Measurements from ENCODE around the gene ALDH1B1. TPM values are rescaled to one million over a fixed set of nuclear protein-coding genes. Genes with fewer than 3 reads are reported as not detected.
"Not testable (repeated sequence)": the region's sequence is repeated elsewhere in the genome, so short reads cannot be mapped to it uniquely, and the experiment has no call there.

The ALDH1B1 gene
- total RNA-seq, 5 donors from 2014 or later (not counting 1 experiment from before 2014, with no cell fraction given): 2.0 to 8.2 (median 5.2) TPM

GRCh38 chr9:38399191-38399590, 6.7 kb downstream of the ALDH1B1 start:
- POLR2A ChIA-PET; H3K9me3 ChIP-seq; H3K4me1 Mint-ChIP-seq; H3K9me3 Mint-ChIP-seq; DNase-seq; H3K27ac Mint-ChIP-seq; ATAC-seq (replicated peaks in 1 of 4); H3K4me1 ChIP-seq (ENCODE audit: control insufficient read depth in 1 of 2, extremely low read depth in 1 of 2, insufficient read depth in 2 of 2, low read length in 2 of 2); H3K4me3 Mint-ChIP-seq; H3K27ac ChIP-seq (ENCODE audit: low read length); CTCF ChIA-PET; H3K4me3 ChIP-seq (ENCODE audit: control insufficient read depth in 1 of 2, extremely low read depth in 1 of 2, low read length in 1 of 2): not testable (repeated sequence)
- no CpG with 5 or more reads among the region's 1 CpG for WGBS (ENCODE audit: insufficient coverage)
- Histone ChIP-seq H3K27me3 (replicated peaks in 1 of 2; ENCODE audit: control insufficient read depth in 2 of 2, extremely low read depth in 1 of 2, insufficient read depth in 2 of 2, low read length in 1 of 2) (peaks cover 0 to 12% of the 10 kb centered on the region in 2 experiments), H3K36me3 (ENCODE audit: control insufficient read depth in 2 of 2, extremely low read depth in 1 of 2, insufficient read depth in 1 of 2, low read length in 1 of 2) (peaks cover 0 to 12% of the 10 kb centered on the region in 2 donors)
- H3K36me3 Mint-ChIP-seq: peaks cover 29% of the 10 kb centered on the region
- peaks cover 10 to 13% of the 10 kb centered on the region in 2 donors for H3K27me3 Mint-ChIP-seq

GRCh38 chr9:38401994-38402393, 9.5 kb downstream of the ALDH1B1 start:
- Mint-ChIP-seq H3K4me3 (no peak overlapping the region), H3K27me3 (peaks cover 21 to 26% of the 10 kb centered on the region in 2 donors), H3K4me1 (no peaks in the 10 kb centered on the region), H3K9me3 (no peaks in the 10 kb centered on the region), H3K36me3 (peaks cover 10% of the 10 kb centered on the region), H3K27ac (no peak overlapping the region)
- ATAC-seq (replicated peaks in 1 of 4) (no peak), DNase-seq (no peak)
- POLR2A ChIA-PET: no interaction called here
- Histone ChIP-seq H3K36me3 (ENCODE audit: control insufficient read depth in 2 of 2, extremely low read depth in 1 of 2, insufficient read depth in 1 of 2, low read length in 1 of 2) (peaks cover 0 to 1% of the 10 kb centered on the region in 2 donors), H3K4me3 (ENCODE audit: control insufficient read depth in 1 of 2, extremely low read depth in 1 of 2, low read length in 1 of 2) (no peak overlapping the region), H3K4me1 (ENCODE audit: control insufficient read depth in 1 of 2, extremely low read depth in 1 of 2, insufficient read depth in 2 of 2, low read length in 2 of 2) (peaks cover 0 to 2% of the 10 kb centered on the region in 2 experiments), H3K9me3 (no peaks in the 10 kb centered on the region), H3K27ac (ENCODE audit: low read length) (no peak overlapping the region), H3K27me3 (replicated peaks in 1 of 2; ENCODE audit: control insufficient read depth in 2 of 2, extremely low read depth in 1 of 2, insufficient read depth in 2 of 2, low read length in 1 of 2) (peaks cover 0 to 23% of the 10 kb centered on the region in 2 experiments)
- 54% methylated on average over 3 of the region's 6 CpGs for WGBS (ENCODE audit: insufficient coverage)
- CTCF ChIA-PET: no interaction called here

GRCh38 chr9:38404314-38404713, 11.8 kb downstream of the ALDH1B1 start:
- WGBS (ENCODE audit: insufficient coverage): 74% methylated on average over 5 of the region's 6 CpGs
- no peak for ATAC-seq (replicated peaks in 1 of 4)
- no peak overlapping the region for H3K27ac ChIP-seq (ENCODE audit: low read length)
- CTCF ChIA-PET: no interaction called here
- Mint-ChIP-seq H3K4me3 (no peak overlapping the region), H3K36me3 (peaks cover 3% of the 10 kb centered on the region), H3K4me1 (no peaks in the 10 kb centered on the region), H3K27ac (no peak overlapping the region), H3K27me3 (peaks cover 21 to 26% of the 10 kb centered on the region in 2 donors), H3K9me3 (no peaks in the 10 kb centered on the region)
- POLR2A ChIA-PET: no interaction called here
- no peaks in the 10 kb centered on the region for H3K9me3 ChIP-seq
- no peak for DNase-seq
- peaks cover 0 to 23% of the 10 kb centered on the region in 2 experiments for H3K27me3 ChIP-seq (replicated peaks in 1 of 2; ENCODE audit: control insufficient read depth in 2 of 2, extremely low read depth in 1 of 2, insufficient read depth in 2 of 2, low read length in 1 of 2)
- H3K36me3 ChIP-seq (ENCODE audit: control insufficient read depth in 2 of 2, extremely low read depth in 1 of 2, insufficient read depth in 1 of 2, low read length in 1 of 2): no peaks in the 10 kb centered on the region
- H3K4me3 ChIP-seq (ENCODE audit: control insufficient read depth in 1 of 2, extremely low read depth in 1 of 2, low read length in 1 of 2): no peak overlapping the region
- peaks cover 0 to 2% of the 10 kb centered on the region in 2 experiments for H3K4me1 ChIP-seq (ENCODE audit: control insufficient read depth in 1 of 2, extremely low read depth in 1 of 2, insufficient read depth in 2 of 2, low read length in 2 of 2)

GRCh38 chr9:38405785-38406184, 13.3 kb downstream of the ALDH1B1 start:
- 66% methylated on average over 3 of the region's 3 CpGs for WGBS (ENCODE audit: insufficient coverage)
- Histone ChIP-seq H3K4me1 (ENCODE audit: control insufficient read depth in 1 of 2, extremely low read depth in 1 of 2, insufficient read depth in 2 of 2, low read length in 2 of 2) (no peaks in the 10 kb centered on the region), H3K9me3 (no peaks in the 10 kb centered on the region), H3K27ac (ENCODE audit: low read length) (no peak overlapping the region), H3K36me3 (ENCODE audit: control insufficient read depth in 2 of 2, extremely low read depth in 1 of 2, insufficient read depth in 1 of 2, low read length in 1 of 2) (no peaks in the 10 kb centered on the region), H3K27me3 (replicated peaks in 1 of 2; ENCODE audit: control insufficient read depth in 2 of 2, extremely low read depth in 1 of 2, insufficient read depth in 2 of 2, low read length in 1 of 2) (peaks cover 0 to 25% of the 10 kb centered on the region in 2 experiments), H3K4me3 (ENCODE audit: control insufficient read depth in 1 of 2, extremely low read depth in 1 of 2, low read length in 1 of 2) (no peak overlapping the region)
- no peaks in the 10 kb centered on the region for H3K4me1 Mint-ChIP-seq
- H3K27me3 Mint-ChIP-seq: peaks cover 21 to 32% of the 10 kb centered on the region in 2 donors
- CTCF ChIA-PET: no interaction called here
- H3K9me3 Mint-ChIP-seq: no peaks in the 10 kb centered on the region
- POLR2A ChIA-PET: no interaction called here
- DNase-seq (no peak), ATAC-seq (replicated peaks in 1 of 4) (no peak)
- no peaks in the 10 kb centered on the region for H3K36me3 Mint-ChIP-seq
- H3K27ac Mint-ChIP-seq: no peak overlapping the region
- no peak overlapping the region for H3K4me3 Mint-ChIP-seq

- no peak for DNase-seq
- H3K27me3 ChIP-seq (replicated peaks in 1 of 2; ENCODE audit: control insufficient read depth in 2 of 2, extremely low read depth in 1 of 2, insufficient read depth in 2 of 2, low read length in 1 of 2): peaks cover 0 to 23% of the 10 kb centered on the region in 2 experiments
- H3K4me3 ChIP-seq (ENCODE audit: control insufficient read depth in 1 of 2, extremely low read depth in 1 of 2, low read length in 1 of 2): no peak overlapping the region
- H3K27ac Mint-ChIP-seq: no peak overlapping the region
- WGBS (ENCODE audit: insufficient coverage): 91% methylated on average over 5 of the region's 9 CpGs
- ATAC-seq (replicated peaks in 1 of 4): no peak
- H3K27ac ChIP-seq (ENCODE audit: low read length): no peak overlapping the region
- no peaks in the 10 kb centered on the region for H3K36me3 ChIP-seq (ENCODE audit: control insufficient read depth in 2 of 2, extremely low read depth in 1 of 2, insufficient read depth in 1 of 2, low read length in 1 of 2)
- peaks cover 19 to 36% of the 10 kb centered on the region in 2 donors for H3K27me3 Mint-ChIP-seq
- H3K4me3 Mint-ChIP-seq: no peak overlapping the region
- ChIA-PET POLR2A (no interaction called here), CTCF (no interaction called here)
- H3K9me3 Mint-ChIP-seq: no peaks in the 10 kb centered on the region
- no peaks in the 10 kb centered on the region for H3K4me1 Mint-ChIP-seq
- H3K9me3 ChIP-seq: no peaks in the 10 kb centered on the region
- H3K36me3 Mint-ChIP-seq: no peaks in the 10 kb centered on the region
- no peaks in the 10 kb centered on the region for H3K4me1 ChIP-seq (ENCODE audit: control insufficient read depth in 1 of 2, extremely low read depth in 1 of 2, insufficient read depth in 2 of 2, low read length in 2 of 2)
Observed at GRCh38 chr9:38406476-38407186, 14.1 kb downstream of the ALDH1B1 start.

- peaks cover 0 to 20% of the 10 kb centered on the region in 2 experiments for H3K27me3 ChIP-seq (replicated peaks in 1 of 2; ENCODE audit: control insufficient read depth in 2 of 2, extremely low read depth in 1 of 2, insufficient read depth in 2 of 2, low read length in 1 of 2)
- no peak overlapping the region for H3K4me3 ChIP-seq (ENCODE audit: control insufficient read depth in 1 of 2, extremely low read depth in 1 of 2, low read length in 1 of 2)
- WGBS (ENCODE audit: insufficient coverage): 25% methylated on average over 4 of the region's 4 CpGs
- no peaks in the 10 kb centered on the region for H3K4me1 ChIP-seq (ENCODE audit: control insufficient read depth in 1 of 2, extremely low read depth in 1 of 2, insufficient read depth in 2 of 2, low read length in 2 of 2)
- Mint-ChIP-seq H3K27me3 (peaks cover 11 to 33% of the 10 kb centered on the region in 2 donors), H3K36me3 (no peaks in the 10 kb centered on the region), H3K27ac (no peak overlapping the region), H3K9me3 (no peaks in the 10 kb centered on the region), H3K4me3 (no peak overlapping the region), H3K4me1 (no peaks in the 10 kb centered on the region)
- CTCF ChIA-PET: no interaction called here
- no peak overlapping the region for H3K27ac ChIP-seq (ENCODE audit: low read length)
- ATAC-seq (replicated peaks in 1 of 4): no peak
- H3K9me3 ChIP-seq: no peaks in the 10 kb centered on the region
- POLR2A ChIA-PET: no interaction called here
- H3K36me3 ChIP-seq (ENCODE audit: control insufficient read depth in 2 of 2, extremely low read depth in 1 of 2, insufficient read depth in 1 of 2, low read length in 1 of 2): no peaks in the 10 kb centered on the region
- no peak for DNase-seq
Observed at GRCh38 chr9:38408719-38409118, 16.2 kb downstream of the ALDH1B1 start.
